ENCODE data around the gene TFAP2D. TPM values are rescaled to one million over a fixed set of nuclear protein-coding genes. Genes with fewer than 3 reads are reported as not detected.
A peak's percentile ranks its signal among the peaks of the same experiment; 100 is the strongest.

Gene TFAP2D
- total RNA-seq, 2 donors from 2014 or later, result not detected

- H3K27me3 Mint-ChIP-seq, result peaks cover 37 to 66% of the 10 kb centered on the region in 2 donors
- no peak for ATAC-seq
- H3K4me3 Mint-ChIP-seq, result no peak overlapping the region
These were observed 1.6 kb upstream of the TFAP2D start for GRCh38 chr6:50711686-50712085.

GRCh38 chr6:50712291-50712690 lies 1.0 kb upstream of the TFAP2D start:
- Mint-ChIP-seq H3K27me3 (peaks cover 31 to 67% of the 10 kb centered on the region in 2 donors), H3K4me1 (ENCODE audit: low read depth in 2 of 2) (no peaks in the 10 kb centered on the region), H3K4me3 (no peak overlapping the region), H3K9me3 (peaks cover 13% of the 10 kb centered on the region), H3K27ac (no peak overlapping the region), H3K36me3 (peaks cover 30% of the 10 kb centered on the region)
- no peak for ATAC-seq
- DNase-seq (ENCODE audit: low spot score), result no peak

More at GRCh38 chr6:50711686-50712085, 1.6 kb upstream of the TFAP2D start:
- H3K9me3 Mint-ChIP-seq, result peaks cover 13% of the 10 kb centered on the region
- no peak for DNase-seq (ENCODE audit: low spot score)
- H3K36me3 Mint-ChIP-seq, result peaks cover 30% of the 10 kb centered on the region
- no peaks in the 10 kb centered on the region for H3K4me1 Mint-ChIP-seq (ENCODE audit: low read depth in 2 of 2)
- H3K27ac Mint-ChIP-seq, result no peak overlapping the region

GRCh38 chr6:50713977-50714486 lies 706 bp downstream of the TFAP2D start:
- no peak for ATAC-seq
- H3K27me3 Mint-ChIP-seq, result peaks cover 29 to 57% of the 10 kb centered on the region in 2 donors
- H3K4me1 Mint-ChIP-seq (ENCODE audit: low read depth in 2 of 2), result no peaks in the 10 kb centered on the region
- H3K36me3 Mint-ChIP-seq, result peaks cover 26% of the 10 kb centered on the region
- H3K9me3 Mint-ChIP-seq, result peaks cover 13% of the 10 kb centered on the region
- H3K27ac Mint-ChIP-seq, result no peak overlapping the region
- no peak overlapping the region for H3K4me3 Mint-ChIP-seq
- DNase-seq (ENCODE audit: low spot score), result no peak

- Mint-ChIP-seq H3K27me3 (peaks cover 28 to 54% of the 10 kb centered on the region in 2 donors), H3K4me3 (no peak overlapping the region)
These were observed 1.4 kb downstream of the TFAP2D start for GRCh38 chr6:50714487-50715379.

GRCh38 chr6:50716899-50717509 lies 3.7 kb downstream of the TFAP2D start:
- Mint-ChIP-seq H3K4me1 (ENCODE audit: low read depth in 2 of 2) (no peaks in the 10 kb centered on the region), H3K27me3 (peaks cover 32 to 58% of the 10 kb centered on the region in 2 donors), H3K27ac (no peak overlapping the region), H3K9me3 (peaks cover 16% of the 10 kb centered on the region), H3K4me3 (no peak overlapping the region), H3K36me3 (peaks cover 24% of the 10 kb centered on the region)
- no peak for ATAC-seq
- DNase-seq (ENCODE audit: low spot score), result no peak

More at GRCh38 chr6:50714487-50715379, 1.4 kb downstream of the TFAP2D start:
- peaks cover 14% of the 10 kb centered on the region for H3K9me3 Mint-ChIP-seq
- DNase-seq (ENCODE audit: low spot score) (no peak), ATAC-seq (no peak)
- peaks cover 23% of the 10 kb centered on the region for H3K36me3 Mint-ChIP-seq
- no peaks in the 10 kb centered on the region for H3K4me1 Mint-ChIP-seq (ENCODE audit: low read depth in 2 of 2)
- no peak overlapping the region for H3K27ac Mint-ChIP-seq

- Mint-ChIP-seq H3K27me3 (peaks cover 41 to 60% of the 10 kb centered on the region in 2 donors), H3K9me3 (peaks cover 16% of the 10 kb centered on the region), H3K4me3 (no peak overlapping the region), H3K27ac (no peak overlapping the region), H3K36me3 (peaks cover 29% of the 10 kb centered on the region), H3K4me1 (ENCODE audit: low read depth in 2 of 2) (no peaks in the 10 kb centered on the region)
- DNase-seq (ENCODE audit: low spot score) (no peak), ATAC-seq (no peak)
These were observed 4.6 kb downstream of the TFAP2D start for GRCh38 chr6:50717734-50718457.

GRCh38 chr6:50718566-50718965 lies 5.2 kb downstream of the TFAP2D start:
- no peak for ATAC-seq
- no peak overlapping the region for H3K27ac Mint-ChIP-seq
- H3K9me3 Mint-ChIP-seq, result peaks cover 16% of the 10 kb centered on the region

GRCh38 chr6:50720623-50721022 lies 7.3 kb downstream of the TFAP2D start:
- peaks cover 22% of the 10 kb centered on the region for H3K36me3 Mint-ChIP-seq
- peaks cover 13% of the 10 kb centered on the region for H3K9me3 Mint-ChIP-seq
- ATAC-seq (no peak), DNase-seq (ENCODE audit: low spot score) (no peak)
- H3K4me3 Mint-ChIP-seq, result no peak overlapping the region
- H3K27ac Mint-ChIP-seq, result no peak overlapping the region
- peaks cover 37 to 50% of the 10 kb centered on the region in 2 donors for H3K27me3 Mint-ChIP-seq
- peaks cover 0 to 4% of the 10 kb centered on the region in 2 donors for H3K4me1 Mint-ChIP-seq (ENCODE audit: low read depth in 2 of 2)

More at GRCh38 chr6:50718566-50718965, 5.2 kb downstream of the TFAP2D start:
- Mint-ChIP-seq H3K36me3 (peaks cover 28% of the 10 kb centered on the region), H3K27me3 (peaks cover 39 to 56% of the 10 kb centered on the region in 2 donors), H3K4me1 (ENCODE audit: low read depth in 2 of 2) (no peaks in the 10 kb centered on the region), H3K4me3 (no peak overlapping the region)
- DNase-seq (ENCODE audit: low spot score), result no peak

GRCh38 chr6:50721978-50722377 lies 8.7 kb downstream of the TFAP2D start:
- no peak overlapping the region for H3K27ac Mint-ChIP-seq
- peaks cover 16% of the 10 kb centered on the region for H3K36me3 Mint-ChIP-seq
- peaks cover 30 to 36% of the 10 kb centered on the region in 2 donors for H3K27me3 Mint-ChIP-seq
- peaks cover 8% of the 10 kb centered on the region for H3K9me3 Mint-ChIP-seq
- H3K4me3 Mint-ChIP-seq, result no peak overlapping the region
- DNase-seq (ENCODE audit: low spot score), result no peak
- H3K4me1 Mint-ChIP-seq (ENCODE audit: low read depth in 2 of 2), result peaks cover 0 to 4% of the 10 kb centered on the region in 2 donors
- no peak for ATAC-seq

GRCh38 chr6:50722829-50723554 lies 9.7 kb downstream of the TFAP2D start:
- Mint-ChIP-seq H3K9me3 (peaks cover 8% of the 10 kb centered on the region), H3K27ac (no peak overlapping the region), H3K36me3 (peaks cover 16% of the 10 kb centered on the region), H3K27me3 (peaks cover 30 to 33% of the 10 kb centered on the region in 2 donors), H3K4me1 (ENCODE audit: low read depth in 2 of 2) (peaks cover 0 to 4% of the 10 kb centered on the region in 2 donors), H3K4me3 (no peak overlapping the region)
- ATAC-seq (no peak), DNase-seq (ENCODE audit: low spot score) (no peak)

GRCh38 chr6:50724381-50725124 lies 11.2 kb downstream of the TFAP2D start:
- peaks cover 30 to 33% of the 10 kb centered on the region in 2 donors for H3K27me3 Mint-ChIP-seq
- ATAC-seq (no peak), DNase-seq (ENCODE audit: low spot score) (no peak)
- peaks cover 16% of the 10 kb centered on the region for H3K36me3 Mint-ChIP-seq
- no peak overlapping the region for H3K27ac Mint-ChIP-seq
- H3K4me1 Mint-ChIP-seq (ENCODE audit: low read depth in 2 of 2), result peaks cover 0 to 4% of the 10 kb centered on the region in 2 donors
- peak overlapping the region; percentile 6 for H3K4me3 Mint-ChIP-seq
- H3K9me3 Mint-ChIP-seq, result peaks cover 6% of the 10 kb centered on the region

GRCh38 chr6:50734488-50734887 lies 21.2 kb downstream of the TFAP2D start:
- Mint-ChIP-seq H3K4me1 (ENCODE audit: low read depth in 2 of 2) (no peaks in the 10 kb centered on the region), H3K9me3 (no peaks in the 10 kb centered on the region), H3K36me3 (no peaks in the 10 kb centered on the region), H3K27me3 (no peaks in the 10 kb centered on the region), H3K4me3 (no peak overlapping the region), H3K27ac (no peak overlapping the region)
- no peak for ATAC-seq
- DNase-seq (ENCODE audit: low spot score), result no peak
